Tibial nerve (tissue), 4 donors: ENCODE data around the gene VDAC1.

ENCODE experiments used
- CTCF ChIP-seq, 5 experiments: fragments of 200-600 bp in 3 of 5; fragments of 450-650 bp in 2 of 5; sonication (generic) in 3 of 5; IDR thresholded peaks; one replicate each; pipeline ENCODE4 v1.5.1; 2016 to 2019; ENCODE audit warnings: antibody characterized with exemption in 5 of 5, mild to moderate bottlenecking in 3 of 5, moderate library complexity in 2 of 5
- EP300 ChIP-seq, 2 donors: sonication (generic); formaldehyde crosslinking; IDR thresholded peaks; one replicate each; pipeline ENCODE4 v1.6.1; 2017; ENCODE audit warnings: antibody characterized with exemption in 2 of 2, mild to moderate bottlenecking in 1 of 2
- POLR2A ChIP-seq, 2 donors: fragments of 450-650 bp; IDR thresholded peaks; one replicate each; pipeline ENCODE4 v1.6.1; 2017; ENCODE audit warnings: antibody characterized with exemption in 2 of 2, mild to moderate bottlenecking in 2 of 2, moderate library complexity in 2 of 2

- no peak for TF ChIP-seq CTCF (IDR thresholded peaks at IDR 0.05)
- no peak for TF ChIP-seq EP300 (IDR thresholded peaks at IDR 0.05)
- no peak for TF ChIP-seq POLR2A (IDR thresholded peaks at IDR 0.05)
Observed at GRCh38 chr5:133981714-133982113, 23.1 kb downstream of the VDAC1 start.
